Memory B cell (primary cell): ENCODE results near the gene HMGA1.
A peak's percentile ranks its signal among the peaks of the same experiment; 100 is the strongest.
"Not testable (repeated sequence)": the region's sequence is repeated elsewhere in the genome, so short reads cannot be mapped to it uniquely, and the experiment has no call there.

Source experiments
- ATAC-seq: fragments of 150-1000 bp; cut with Tn5 transposase; 2 replicates; pipeline ENCODE4 v1.10.0; 2021; ENCODE audit warnings: low read depth, mild to moderate bottlenecking, moderate library complexity
- DNase-seq, 2 donors: peaks; one replicate each; pipeline ENCODE4 v3.0.0; 2022; ENCODE audit warnings: low spot score in 2 of 2
- H3K27ac Mint-ChIP-seq: one replicate; pipeline ENCODE4 v1.8.0; 2022; ENCODE audit warnings: mild to moderate bottlenecking, moderate library complexity, mixed read lengths
- H3K27me3 Mint-ChIP-seq: one replicate; pipeline ENCODE4 v1.8.0; 2022; ENCODE audit warnings: mixed read lengths
- H3K36me3 Mint-ChIP-seq: one replicate; pipeline ENCODE4 v1.8.0; 2022; ENCODE audit warnings: mild to moderate bottlenecking, mixed read lengths
- H3K4me1 Mint-ChIP-seq: one replicate; pipeline ENCODE4 v1.8.0; 2022; ENCODE audit warnings: mixed read lengths
- H3K4me3 Mint-ChIP-seq: one replicate; pipeline ENCODE4 v1.8.0; 2022; ENCODE audit warnings: mild to moderate bottlenecking, moderate library complexity, mixed read lengths
- H3K9me3 Mint-ChIP-seq: one replicate; pipeline ENCODE4 v1.8.0; 2022; ENCODE audit warnings: mixed read lengths

The HMGA1 gene

DNA sequence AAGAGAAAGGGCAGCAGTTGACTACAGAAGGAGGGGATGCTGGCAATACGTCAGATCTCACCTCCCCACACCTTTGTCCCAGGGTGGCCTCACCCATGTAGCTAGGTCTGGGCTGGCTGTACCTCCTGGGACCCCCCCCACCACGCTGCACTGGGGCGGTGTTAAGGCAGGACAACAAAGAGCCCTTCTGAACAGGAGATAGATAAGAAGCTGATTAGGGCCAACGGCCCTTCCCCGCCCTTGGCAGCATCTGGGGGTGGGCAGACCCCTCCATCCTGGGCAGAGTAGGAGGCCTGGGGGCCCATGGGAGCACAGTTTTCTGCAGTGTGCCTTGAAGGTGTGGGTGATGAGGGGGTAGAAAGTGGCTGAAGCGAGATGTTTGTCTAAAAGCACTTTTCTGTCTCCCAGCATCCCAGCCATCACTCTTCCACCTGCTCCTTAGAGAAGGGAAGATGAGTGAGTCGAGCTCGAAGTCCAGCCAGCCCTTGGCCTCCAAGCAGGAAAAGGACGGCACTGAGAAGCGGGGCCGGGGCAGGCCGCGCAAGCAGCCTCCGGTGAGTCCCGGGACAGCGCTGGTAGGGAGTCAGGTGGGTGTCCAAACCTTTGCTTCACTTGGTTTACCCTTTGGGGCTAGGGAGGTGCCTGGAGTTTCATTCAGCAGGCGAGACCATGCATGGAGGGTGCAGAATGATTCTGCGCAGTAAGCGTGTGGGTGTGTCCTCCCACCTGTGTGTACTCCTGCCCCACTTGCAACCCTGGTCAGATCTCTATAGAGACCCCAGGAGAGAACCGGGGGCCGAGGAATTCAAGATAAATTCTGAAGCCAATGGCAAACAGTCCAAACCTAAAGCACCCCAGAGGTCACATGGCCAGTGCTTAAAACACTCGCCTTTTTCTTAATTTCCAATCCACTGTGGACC, 3.9 kb downstream of the HMGA1 start:
- H3K36me3 Mint-ChIP-seq: peaks cover 12% of the 10 kb centered on the region
- peak overlapping the region; percentile 66 for H3K27ac Mint-ChIP-seq
- H3K4me3 Mint-ChIP-seq: no peak overlapping the region
- DNase-seq: no peak
- no peak for ATAC-seq
- no peaks in the 10 kb centered on the region for H3K9me3 Mint-ChIP-seq
- H3K4me1 Mint-ChIP-seq: peaks cover 27% of the 10 kb centered on the region
- H3K27me3 Mint-ChIP-seq: no peaks in the 10 kb centered on the region

DNA sequence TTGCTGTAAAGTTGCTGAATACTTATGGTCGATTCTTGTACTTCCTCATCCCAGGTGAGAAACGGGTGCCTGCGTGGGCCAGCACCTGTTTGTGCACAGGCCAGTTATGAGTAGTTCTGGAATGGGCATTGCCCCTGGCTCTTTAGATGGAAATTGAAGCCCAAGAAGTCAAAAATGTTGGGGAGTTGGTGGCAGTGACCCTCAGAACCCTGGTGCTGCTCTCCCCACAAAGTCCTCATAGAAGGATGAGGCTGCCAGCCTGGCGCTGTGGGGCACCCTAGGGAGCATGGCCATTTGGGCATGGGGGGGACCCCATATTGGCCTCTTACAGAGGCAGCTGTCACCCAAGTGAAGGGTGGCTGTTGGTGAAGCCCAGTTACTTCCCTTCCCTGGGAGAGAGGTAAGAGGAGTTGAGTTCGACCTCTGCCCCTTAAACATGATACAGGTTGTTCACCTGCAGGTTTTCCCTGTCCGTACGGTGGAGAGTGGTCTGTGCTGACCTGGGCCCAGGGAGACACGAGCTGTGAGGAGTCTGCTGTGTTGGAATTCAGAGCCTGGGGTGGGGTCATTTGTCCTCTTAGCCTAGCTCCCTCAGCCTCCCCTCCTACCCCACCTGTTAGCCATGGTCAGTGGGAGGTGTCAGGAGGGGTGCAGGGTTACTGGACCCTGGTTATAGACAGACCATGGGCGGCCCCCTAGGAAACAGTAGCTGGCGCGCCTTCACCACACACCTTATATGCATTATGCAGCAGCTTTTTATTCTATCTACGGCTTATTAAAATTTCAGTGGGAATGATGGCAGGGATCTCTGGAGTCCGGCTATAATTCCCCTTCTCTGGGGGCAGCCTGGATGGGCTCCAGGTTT, 4.9 kb downstream of the HMGA1 start:
- no peak overlapping the region for H3K4me3 Mint-ChIP-seq
- peak overlapping the region; percentile 28 for H3K27ac Mint-ChIP-seq
- peaks cover 27% of the 10 kb centered on the region for H3K4me1 Mint-ChIP-seq
- no peaks in the 10 kb centered on the region for H3K27me3 Mint-ChIP-seq
- no peaks in the 10 kb centered on the region for H3K9me3 Mint-ChIP-seq
- DNase-seq (no peak), ATAC-seq (no peak)
- H3K36me3 Mint-ChIP-seq: peaks cover 13% of the 10 kb centered on the region

GRCh38 chr6:34242252-34243130, 5.8 kb downstream of the HMGA1 start:
- peak overlapping the region; percentile 28 for H3K27ac Mint-ChIP-seq
- peaks cover 13% of the 10 kb centered on the region for H3K36me3 Mint-ChIP-seq
- H3K4me3 Mint-ChIP-seq: no peak overlapping the region
- DNase-seq (no peak), ATAC-seq (no peak)
- peaks cover 33% of the 10 kb centered on the region for H3K4me1 Mint-ChIP-seq
- H3K9me3 Mint-ChIP-seq: no peaks in the 10 kb centered on the region
- H3K27me3 Mint-ChIP-seq: no peaks in the 10 kb centered on the region

DNA sequence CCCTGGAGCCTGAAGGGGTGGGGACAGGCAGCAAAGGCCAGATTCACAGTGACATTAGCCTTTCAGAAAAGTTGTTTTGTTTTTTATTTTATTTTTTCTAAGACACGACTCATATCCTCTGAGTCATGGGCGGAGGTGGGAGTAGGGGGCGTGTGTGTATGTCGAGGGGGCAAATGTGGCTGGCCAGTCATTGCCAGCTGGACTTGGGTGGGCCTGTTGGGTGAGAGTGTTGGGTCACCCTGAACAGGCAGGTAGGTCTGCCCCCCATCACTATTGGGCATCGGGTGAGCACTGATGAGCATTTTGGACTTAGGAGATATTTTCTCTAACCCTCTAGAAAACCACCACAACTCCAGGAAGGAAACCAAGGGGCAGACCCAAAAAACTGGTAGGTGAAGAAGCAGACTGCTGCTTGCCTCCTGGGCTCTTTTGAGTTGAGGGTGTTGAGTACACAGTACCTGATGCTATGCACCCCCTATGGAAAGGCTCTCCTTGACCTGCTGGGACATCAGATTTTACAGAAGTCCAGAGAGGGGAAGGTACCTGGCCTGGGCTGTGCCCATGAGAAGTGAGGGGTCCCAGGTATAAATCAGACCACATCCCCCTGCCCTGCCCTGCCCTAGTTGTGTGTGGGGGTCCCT, 6.6 kb downstream of the HMGA1 start:
- no peak for ATAC-seq
- no peak for DNase-seq

DNA sequence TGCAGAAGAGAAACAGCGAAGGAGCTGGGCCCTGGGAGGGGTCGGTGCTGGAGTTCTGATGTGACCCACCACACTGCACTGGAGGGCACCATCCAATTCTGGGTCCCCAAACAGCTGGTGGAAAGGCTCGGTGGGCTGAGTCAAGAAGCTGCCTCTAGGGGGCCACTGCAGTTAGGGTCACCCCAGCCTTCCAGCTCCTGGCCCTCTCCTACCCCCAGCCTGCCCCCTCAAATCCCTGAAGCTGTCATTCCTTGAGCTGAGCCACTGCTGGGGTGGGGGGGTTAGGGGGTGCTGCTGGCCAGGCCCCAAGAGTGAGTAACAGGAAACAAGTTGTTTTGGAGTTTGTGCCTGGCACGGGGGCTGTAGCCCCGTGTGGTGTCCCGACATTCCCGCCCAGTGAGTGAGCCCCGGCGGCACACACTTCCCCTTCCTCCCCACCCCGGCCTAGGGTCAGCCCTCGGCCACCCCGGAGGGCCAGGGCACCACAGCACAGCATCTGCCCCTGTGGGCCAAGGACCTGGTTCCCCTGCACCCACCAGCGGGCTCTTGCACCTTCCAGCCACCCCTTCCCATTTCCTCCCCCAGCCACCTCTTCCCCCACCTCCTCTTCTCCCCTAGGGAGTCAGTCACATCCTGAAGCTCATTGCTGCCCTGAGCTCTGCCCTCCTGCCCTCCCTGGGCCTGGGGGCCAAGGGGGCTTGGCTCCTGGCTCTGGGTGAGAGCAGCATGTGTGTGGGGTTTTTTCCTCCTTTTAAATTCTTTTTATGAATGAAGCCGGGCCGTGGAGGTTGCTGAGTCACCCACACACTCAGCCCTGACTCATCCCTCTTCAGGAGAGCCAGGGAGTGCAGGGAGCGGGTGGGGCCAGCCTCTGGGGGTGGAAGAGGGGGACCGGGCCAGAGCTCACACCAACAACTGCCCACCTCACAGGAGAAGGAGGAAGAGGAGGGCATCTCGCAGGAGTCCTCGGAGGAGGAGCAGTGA, 7.5 kb downstream of the HMGA1 start:
- peaks cover 13% of the 10 kb centered on the region for H3K36me3 Mint-ChIP-seq
- ATAC-seq (no peak), DNase-seq (no peak)
- peaks cover 36% of the 10 kb centered on the region for H3K4me1 Mint-ChIP-seq
- H3K9me3 Mint-ChIP-seq: no peaks in the 10 kb centered on the region
- peak overlapping the region; percentile 50 for H3K27ac Mint-ChIP-seq
- no peaks in the 10 kb centered on the region for H3K27me3 Mint-ChIP-seq
- no peak overlapping the region for H3K4me3 Mint-ChIP-seq

More for the DNA sequence above, 6.6 kb downstream of the HMGA1 start:
- no peak overlapping the region for H3K4me3 Mint-ChIP-seq
- H3K4me1 Mint-ChIP-seq: peaks cover 39% of the 10 kb centered on the region
- H3K36me3 Mint-ChIP-seq: peaks cover 13% of the 10 kb centered on the region
- peak overlapping the region; percentile 50 for H3K27ac Mint-ChIP-seq
- no peaks in the 10 kb centered on the region for H3K27me3 Mint-ChIP-seq
- H3K9me3 Mint-ChIP-seq: no peaks in the 10 kb centered on the region

- H3K4me1 Mint-ChIP-seq: peaks cover 37% of the 10 kb centered on the region
- not testable (repeated sequence) for DNase-seq, H3K4me3 Mint-ChIP-seq, H3K27me3 Mint-ChIP-seq, ATAC-seq, H3K9me3 Mint-ChIP-seq
- H3K27ac Mint-ChIP-seq: peak overlapping the region; percentile 17
- H3K36me3 Mint-ChIP-seq: peaks cover 13% of the 10 kb centered on the region
These were observed 8.5 kb downstream of the HMGA1 start for GRCh38 chr6:34245032-34245760.

DNA sequence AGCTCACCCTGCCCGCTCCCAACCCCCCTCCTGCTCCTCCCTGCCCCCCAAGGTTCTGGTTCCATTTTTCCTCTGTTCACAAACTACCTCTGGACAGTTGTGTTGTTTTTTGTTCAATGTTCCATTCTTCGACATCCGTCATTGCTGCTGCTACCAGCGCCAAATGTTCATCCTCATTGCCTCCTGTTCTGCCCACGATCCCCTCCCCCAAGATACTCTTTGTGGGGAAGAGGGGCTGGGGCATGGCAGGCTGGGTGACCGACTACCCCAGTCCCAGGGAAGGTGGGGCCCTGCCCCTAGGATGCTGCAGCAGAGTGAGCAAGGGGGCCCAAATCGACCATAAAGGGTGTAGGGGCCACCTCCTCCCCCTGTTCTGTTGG, 9.1 kb downstream of the HMGA1 start:
- Mint-ChIP-seq H3K4me1 (peaks cover 36% of the 10 kb centered on the region), H3K27ac (peak overlapping the region; percentile 17), H3K36me3 (peaks cover 12% of the 10 kb centered on the region)
- not testable (repeated sequence) for H3K27me3 Mint-ChIP-seq, H3K4me3 Mint-ChIP-seq, ATAC-seq, DNase-seq, H3K9me3 Mint-ChIP-seq

GRCh38 chr6:34246249-34246562, 9.5 kb downstream of the HMGA1 start:
- Mint-ChIP-seq H3K4me3 (no peak overlapping the region), H3K27ac (no peak overlapping the region)

DNA sequence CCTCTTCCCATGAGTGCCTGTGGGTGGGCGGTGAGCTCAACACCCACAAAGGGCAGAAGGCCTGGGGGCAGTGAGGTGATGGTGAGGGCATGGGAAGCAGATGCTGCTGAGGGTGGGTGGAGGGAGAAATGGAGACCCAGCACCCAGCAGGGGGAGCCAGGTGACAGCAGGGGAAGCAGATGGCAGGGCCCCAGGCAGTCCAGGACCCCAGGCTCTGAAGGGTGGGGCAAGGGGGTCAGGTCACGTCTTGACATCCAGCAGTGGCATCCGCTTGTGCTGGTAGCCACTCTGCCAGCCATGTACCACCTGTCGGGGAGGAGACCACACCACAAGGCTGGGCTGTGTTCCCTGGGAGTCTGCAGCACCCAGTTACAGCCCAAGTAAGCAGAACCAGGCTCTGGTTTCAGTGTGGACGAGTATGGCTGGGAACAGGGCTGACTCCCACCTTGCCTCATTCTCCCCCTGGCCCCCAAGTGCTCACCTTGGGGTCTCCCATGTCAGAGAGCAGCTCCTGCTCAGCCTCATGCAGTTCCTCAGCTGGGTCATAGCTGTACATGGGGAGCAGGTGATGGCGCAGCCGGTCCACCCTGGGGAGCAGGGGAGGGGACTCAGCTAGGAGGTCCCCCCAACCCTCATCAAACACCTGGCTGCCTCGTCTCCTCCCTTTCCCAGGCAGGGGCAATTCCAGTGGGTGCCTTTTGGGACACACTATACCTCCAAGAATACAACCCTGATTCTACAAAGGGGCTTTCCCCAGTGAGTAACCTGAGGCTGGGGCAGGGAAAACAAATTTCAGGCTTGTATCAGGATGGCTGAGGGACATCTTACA, 10.1 kb downstream of the HMGA1 start:
- ATAC-seq (peak; percentile 14), DNase-seq (peak; percentile 49 to 64)
- H3K27me3 Mint-ChIP-seq: no peaks in the 10 kb centered on the region
- no peaks in the 10 kb centered on the region for H3K9me3 Mint-ChIP-seq
- H3K4me3 Mint-ChIP-seq: no peak overlapping the region
- H3K36me3 Mint-ChIP-seq: peaks cover 8% of the 10 kb centered on the region
- H3K27ac Mint-ChIP-seq: peak overlapping the region; percentile 98
- H3K4me1 Mint-ChIP-seq: peaks cover 36% of the 10 kb centered on the region

More at GRCh38 chr6:34246249-34246562, 9.5 kb downstream of the HMGA1 start:
- H3K36me3 Mint-ChIP-seq: peaks cover 11% of the 10 kb centered on the region
- no peaks in the 10 kb centered on the region for H3K27me3 Mint-ChIP-seq
- H3K4me1 Mint-ChIP-seq: peaks cover 36% of the 10 kb centered on the region
- ATAC-seq (no peak), DNase-seq (no peak)
- H3K9me3 Mint-ChIP-seq: no peaks in the 10 kb centered on the region

DNA sequence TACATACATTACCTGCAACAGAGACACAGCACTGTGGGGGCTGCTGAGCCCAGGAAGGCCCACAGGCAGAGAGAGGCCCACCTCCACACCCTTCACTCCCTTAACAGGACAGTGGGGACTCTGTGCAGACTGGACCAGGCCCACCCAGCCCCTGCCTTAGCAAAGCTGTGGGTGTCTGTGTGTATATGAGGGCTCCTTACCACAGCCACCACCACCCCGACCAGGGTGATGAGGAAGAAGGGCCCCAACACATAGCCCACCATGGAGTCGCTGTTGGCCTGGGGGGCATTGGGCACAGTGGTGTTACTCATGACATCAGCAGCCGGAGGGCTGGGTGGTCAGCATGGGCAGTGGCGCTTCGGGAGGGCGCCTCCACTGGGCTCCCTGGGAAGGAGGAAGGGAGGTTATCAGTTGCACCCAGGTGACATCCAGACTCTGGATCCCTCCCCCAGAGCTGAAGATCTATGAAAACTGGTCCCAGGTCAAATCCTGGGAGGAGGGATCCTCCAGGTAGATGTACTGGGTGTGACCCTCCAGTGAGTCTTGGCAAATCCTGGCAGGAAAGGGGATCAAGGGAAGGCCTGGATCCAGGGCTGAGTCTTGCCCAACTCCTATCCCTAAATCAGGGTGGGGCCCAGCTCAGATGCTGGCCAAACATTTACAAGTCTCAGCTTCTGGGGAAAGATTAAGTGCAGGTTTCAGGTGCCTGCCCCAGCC, 11.0 kb downstream of the HMGA1 start:
- H3K27me3 Mint-ChIP-seq: no peaks in the 10 kb centered on the region
- peaks cover 37% of the 10 kb centered on the region for H3K4me1 Mint-ChIP-seq
- ATAC-seq: no peak
- peaks cover 4% of the 10 kb centered on the region for H3K36me3 Mint-ChIP-seq
- no peak for DNase-seq
- peak overlapping the region; percentile 96 for H3K4me3 Mint-ChIP-seq
- no peaks in the 10 kb centered on the region for H3K9me3 Mint-ChIP-seq
- peak overlapping the region; percentile 98 for H3K27ac Mint-ChIP-seq

DNA sequence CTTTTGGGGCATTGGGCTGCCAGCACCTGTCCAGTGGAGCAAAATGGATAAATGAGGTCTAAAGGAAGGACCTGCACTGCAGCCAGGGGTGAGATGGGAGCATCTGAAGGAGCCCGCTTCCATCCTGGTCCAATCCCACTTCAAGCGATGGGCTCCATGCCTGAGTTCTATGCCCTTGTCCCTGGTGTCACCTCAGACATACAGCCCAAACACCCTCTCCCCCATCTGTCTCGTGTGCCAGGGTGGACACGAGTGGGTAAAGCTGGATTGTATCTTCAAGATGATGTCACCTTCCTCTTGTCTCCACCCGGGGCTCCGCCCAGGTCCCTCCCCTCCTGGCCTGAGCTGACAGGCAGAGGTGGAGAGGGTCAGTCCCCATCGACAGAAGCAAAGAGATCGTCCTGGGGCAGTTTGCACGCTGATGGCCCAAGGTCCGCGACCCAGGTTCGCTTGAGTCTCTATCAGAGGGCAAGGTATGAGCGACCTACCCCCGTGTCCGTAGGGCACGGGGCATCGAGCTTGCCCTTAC, 11.6 kb downstream of the HMGA1 start:
- Mint-ChIP-seq H3K27ac (peak overlapping the region; percentile 98), H3K4me1 (peaks cover 33% of the 10 kb centered on the region), H3K4me3 (peak overlapping the region; percentile 96), H3K36me3 (peaks cover 4% of the 10 kb centered on the region), H3K9me3 (no peaks in the 10 kb centered on the region), H3K27me3 (no peaks in the 10 kb centered on the region)
- ATAC-seq (peak; percentile 19), DNase-seq (peak in 1 of 2 donors; percentile 54)
